ENCODE measurements around the gene RYR1.

Gene RYR1

GRCh38 chr19:38458991-38459390 is 25.5 kb downstream of the RYR1 start:
- H3K56ac ChIP-seq (ENCODE audit: low read length), result no peak overlapping the region
- WGBS (ENCODE audit: extremely low coverage, insufficient coverage, low lambda C conversion rate), result no CpG with 5 or more reads among the region's 13 CpGs
- no peaks in the 10 kb centered on the region for H3K79me2 ChIP-seq (ENCODE audit: control insufficient read depth, insufficient read depth, low read length)
- no peak overlapping the region for H2BK5ac ChIP-seq (ENCODE audit: low read length)
- no peaks in the 10 kb centered on the region for H3K4me1 ChIP-seq (ENCODE audit: control insufficient read depth, low read depth, low read length)
- no peaks in the 10 kb centered on the region for H3K79me1 ChIP-seq (ENCODE audit: low read length)
- H4K8ac ChIP-seq (ENCODE audit: low read depth, low read length), result no peak overlapping the region
- no peak overlapping the region for H4K5ac ChIP-seq (ENCODE audit: low read length)
- H3K27ac ChIP-seq (ENCODE audit: low read depth, low read length), result no peak overlapping the region
- no peak overlapping the region for H2BK15ac ChIP-seq (replicated peaks; ENCODE audit: low read depth)
- no peak overlapping the region for H2BK120ac ChIP-seq (ENCODE audit: low read depth, low read length)
- H3K18ac ChIP-seq (ENCODE audit: low read length), result no peak overlapping the region
- no peak overlapping the region for H3K4me3 ChIP-seq (ENCODE audit: low read length)
- H3K23ac ChIP-seq (ENCODE audit: low read length), result no peak overlapping the region
- no peaks in the 10 kb centered on the region for H3K36me3 ChIP-seq (ENCODE audit: control insufficient read depth, insufficient read depth, low read length)
- no peak overlapping the region for H3K4me2 ChIP-seq (ENCODE audit: low read length)
- H3K27me3 ChIP-seq (ENCODE audit: insufficient read depth, low read length, poor library complexity), result no peaks in the 10 kb centered on the region
- H3K4ac ChIP-seq (ENCODE audit: low read depth, low read length), result no peak overlapping the region
- H3K9ac ChIP-seq (ENCODE audit: low read length), result no peak overlapping the region
- DNase-seq, result no peak
- H2AK5ac ChIP-seq (ENCODE audit: low read length), result no peak overlapping the region

DNA sequence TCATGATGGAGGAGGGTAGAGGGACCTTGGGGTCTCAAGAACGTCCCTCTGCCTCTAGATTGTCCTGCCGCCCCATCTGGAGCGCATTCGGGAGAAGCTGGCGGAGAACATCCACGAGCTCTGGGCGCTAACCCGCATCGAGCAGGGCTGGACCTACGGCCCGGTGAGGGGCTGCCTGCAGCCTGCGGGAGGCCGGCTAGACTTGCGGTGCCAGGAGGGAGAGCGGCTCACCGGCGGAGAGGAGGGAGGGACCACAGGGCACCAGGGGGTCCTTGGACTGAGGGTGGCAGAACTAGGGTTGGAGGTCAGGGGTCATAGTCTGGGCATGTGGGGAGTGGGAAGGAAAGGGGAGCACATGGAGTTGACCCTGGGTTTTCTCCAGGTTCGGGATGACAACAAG is 29.9 kb downstream of the RYR1 start:
- Histone ChIP-seq H3K4me2 (ENCODE audit: low read length) (no peak overlapping the region), H2BK120ac (ENCODE audit: low read depth, low read length) (no peak overlapping the region), H4K5ac (ENCODE audit: low read length) (no peak overlapping the region), H3K79me2 (ENCODE audit: control insufficient read depth, insufficient read depth, low read length) (no peaks in the 10 kb centered on the region), H3K79me1 (ENCODE audit: low read length) (no peaks in the 10 kb centered on the region), H4K8ac (ENCODE audit: low read depth, low read length) (no peak overlapping the region), H2BK15ac (replicated peaks; ENCODE audit: low read depth) (no peak overlapping the region), H3K36me3 (ENCODE audit: control insufficient read depth, insufficient read depth, low read length) (no peaks in the 10 kb centered on the region), H3K9ac (ENCODE audit: low read length) (no peak overlapping the region), H2AK5ac (ENCODE audit: low read length) (no peak overlapping the region), H3K27ac (ENCODE audit: low read depth, low read length) (no peak overlapping the region), H3K4me3 (ENCODE audit: low read length) (no peak overlapping the region), H2BK5ac (ENCODE audit: low read length) (no peak overlapping the region), H3K27me3 (ENCODE audit: insufficient read depth, low read length, poor library complexity) (no peaks in the 10 kb centered on the region), H3K4me1 (ENCODE audit: control insufficient read depth, low read depth, low read length) (no peaks in the 10 kb centered on the region), H3K23ac (ENCODE audit: low read length) (no peak overlapping the region), H3K4ac (ENCODE audit: low read depth, low read length) (no peak overlapping the region), H3K56ac (ENCODE audit: low read length) (no peak overlapping the region), H3K18ac (ENCODE audit: low read length) (no peak overlapping the region)
- WGBS (ENCODE audit: extremely low coverage, insufficient coverage, low lambda C conversion rate), result no CpG with 5 or more reads among the region's 18 CpGs
- no peak for DNase-seq

GRCh38 chr19:38464421-38465082 is 31.1 kb downstream of the RYR1 start:
- no peak overlapping the region for H2BK15ac ChIP-seq (replicated peaks; ENCODE audit: low read depth)
- H2BK120ac ChIP-seq (ENCODE audit: low read depth, low read length), result no peak overlapping the region
- H3K4me3 ChIP-seq (ENCODE audit: low read length), result no peak overlapping the region
- H3K4me2 ChIP-seq (ENCODE audit: low read length), result no peak overlapping the region
- H3K4me1 ChIP-seq (ENCODE audit: control insufficient read depth, low read depth, low read length), result no peaks in the 10 kb centered on the region
- WGBS (ENCODE audit: extremely low coverage, insufficient coverage, low lambda C conversion rate), result no CpG with 5 or more reads among the region's 15 CpGs
- no peaks in the 10 kb centered on the region for H3K36me3 ChIP-seq (ENCODE audit: control insufficient read depth, insufficient read depth, low read length)
- DNase-seq, result peak; percentile 42
- H3K4ac ChIP-seq (ENCODE audit: low read depth, low read length), result no peak overlapping the region
- H3K23ac ChIP-seq (ENCODE audit: low read length), result no peak overlapping the region
- H3K79me1 ChIP-seq (ENCODE audit: low read length), result no peaks in the 10 kb centered on the region
- H3K27ac ChIP-seq (ENCODE audit: low read depth, low read length), result no peak overlapping the region
- no peak overlapping the region for H4K8ac ChIP-seq (ENCODE audit: low read depth, low read length)
- no peak overlapping the region for H2BK5ac ChIP-seq (ENCODE audit: low read length)
- H3K27me3 ChIP-seq (ENCODE audit: insufficient read depth, low read length, poor library complexity), result no peaks in the 10 kb centered on the region
- no peak overlapping the region for H3K18ac ChIP-seq (ENCODE audit: low read length)
- H3K79me2 ChIP-seq (ENCODE audit: control insufficient read depth, insufficient read depth, low read length), result no peaks in the 10 kb centered on the region
- H4K5ac ChIP-seq (ENCODE audit: low read length), result no peak overlapping the region
- H3K56ac ChIP-seq (ENCODE audit: low read length), result no peak overlapping the region
- no peak overlapping the region for H3K9ac ChIP-seq (ENCODE audit: low read length)
- no peak overlapping the region for H2AK5ac ChIP-seq (ENCODE audit: low read length)

DNA sequence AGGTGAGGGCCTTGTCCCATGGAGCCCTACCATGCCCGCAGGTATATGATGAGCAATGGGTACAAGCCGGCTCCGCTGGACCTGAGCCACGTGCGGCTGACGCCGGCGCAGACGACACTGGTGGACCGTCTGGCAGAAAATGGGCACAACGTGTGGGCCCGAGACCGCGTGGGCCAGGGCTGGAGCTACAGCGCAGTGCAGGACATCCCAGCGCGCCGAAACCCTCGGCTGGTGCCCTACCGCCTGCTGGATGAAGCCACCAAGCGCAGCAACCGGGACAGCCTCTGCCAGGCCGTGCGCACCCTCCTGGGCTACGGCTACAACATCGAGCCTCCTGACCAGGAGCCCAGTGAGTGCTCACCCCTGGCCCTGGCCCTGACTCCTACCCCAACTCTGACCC is 32.6 kb downstream of the RYR1 start:
- H2BK15ac ChIP-seq (replicated peaks; ENCODE audit: low read depth), result no peak overlapping the region
- no peaks in the 10 kb centered on the region for H3K27me3 ChIP-seq (ENCODE audit: insufficient read depth, low read length, poor library complexity)
- H3K27ac ChIP-seq (ENCODE audit: low read depth, low read length), result no peak overlapping the region
- H2BK5ac ChIP-seq (ENCODE audit: low read length), result no peak overlapping the region
- H3K36me3 ChIP-seq (ENCODE audit: control insufficient read depth, insufficient read depth, low read length), result no peaks in the 10 kb centered on the region
- H3K4me1 ChIP-seq (ENCODE audit: control insufficient read depth, low read depth, low read length), result peaks cover 3% of the 10 kb centered on the region
- no peak overlapping the region for H3K56ac ChIP-seq (ENCODE audit: low read length)
- no peak overlapping the region for H3K18ac ChIP-seq (ENCODE audit: low read length)
- H3K4ac ChIP-seq (ENCODE audit: low read depth, low read length), result no peak overlapping the region
- H3K79me2 ChIP-seq (ENCODE audit: control insufficient read depth, insufficient read depth, low read length), result no peaks in the 10 kb centered on the region
- H3K23ac ChIP-seq (ENCODE audit: low read length), result no peak overlapping the region
- H3K4me3 ChIP-seq (ENCODE audit: low read length), result no peak overlapping the region
- H3K4me2 ChIP-seq (ENCODE audit: low read length), result no peak overlapping the region
- H3K79me1 ChIP-seq (ENCODE audit: low read length), result no peaks in the 10 kb centered on the region
- no peak overlapping the region for H4K8ac ChIP-seq (ENCODE audit: low read depth, low read length)
- DNase-seq, result no peak
- H2AK5ac ChIP-seq (ENCODE audit: low read length), result no peak overlapping the region
- H4K5ac ChIP-seq (ENCODE audit: low read length), result no peak overlapping the region
- H2BK120ac ChIP-seq (ENCODE audit: low read depth, low read length), result no peak overlapping the region
- WGBS (ENCODE audit: extremely low coverage, insufficient coverage, low lambda C conversion rate), result no CpG with 5 or more reads among the region's 26 CpGs
- H3K9ac ChIP-seq (ENCODE audit: low read length), result no peak overlapping the region

DNA sequence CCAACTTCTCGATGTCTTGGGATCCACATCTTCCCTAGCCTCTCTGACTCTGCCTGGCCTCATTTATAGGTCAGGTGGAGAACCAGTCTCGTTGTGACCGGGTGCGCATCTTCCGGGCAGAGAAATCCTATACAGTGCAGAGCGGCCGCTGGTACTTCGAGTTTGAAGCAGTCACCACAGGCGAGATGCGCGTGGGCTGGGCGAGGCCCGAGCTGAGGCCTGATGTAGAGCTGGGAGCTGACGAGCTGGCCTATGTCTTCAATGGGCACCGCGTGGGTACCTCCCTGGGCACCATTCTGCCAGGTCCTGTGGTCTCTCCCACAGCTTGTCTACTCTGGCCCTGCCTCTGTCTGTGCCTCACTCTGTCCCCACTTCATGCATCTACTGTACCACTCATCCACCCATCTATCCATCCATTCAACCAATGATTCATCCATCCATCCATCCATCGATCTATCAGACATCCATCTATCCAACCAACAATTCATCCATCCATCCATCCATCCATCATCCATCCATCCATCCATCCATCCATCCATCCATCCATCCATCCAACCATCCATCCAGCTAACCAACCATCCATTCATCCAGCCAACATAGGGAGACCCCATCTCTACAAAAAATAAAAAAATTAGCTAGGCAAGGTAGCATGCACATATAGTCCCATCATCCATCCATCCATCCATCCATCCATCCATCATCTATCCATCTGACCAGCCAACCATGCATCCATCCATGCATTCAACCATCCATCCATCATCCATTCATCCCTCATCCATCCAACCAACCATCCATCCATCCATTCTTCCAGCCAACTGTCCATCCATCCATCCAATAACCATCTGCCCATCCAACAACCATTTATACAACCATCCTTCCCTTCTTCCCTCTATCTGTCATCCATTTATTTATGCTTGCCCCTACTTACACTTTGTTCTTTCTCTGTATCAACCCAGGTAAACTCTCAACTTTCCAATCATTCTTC is 34.3 kb downstream of the RYR1 start:
- H3K56ac ChIP-seq (ENCODE audit: low read length), result no peak overlapping the region
- H3K79me2 ChIP-seq (ENCODE audit: control insufficient read depth, insufficient read depth, low read length), result no peaks in the 10 kb centered on the region

More for the DNA sequence above, 34.3 kb downstream of the RYR1 start:
- H3K27ac ChIP-seq (ENCODE audit: low read depth, low read length), result no peak overlapping the region
- H4K8ac ChIP-seq (ENCODE audit: low read depth, low read length), result no peak overlapping the region
- no peak overlapping the region for H3K18ac ChIP-seq (ENCODE audit: low read length)
- H3K9ac ChIP-seq (ENCODE audit: low read length), result no peak overlapping the region
- H4K5ac ChIP-seq (ENCODE audit: low read length), result no peak overlapping the region
- H3K36me3 ChIP-seq (ENCODE audit: control insufficient read depth, insufficient read depth, low read length), result no peaks in the 10 kb centered on the region
- no peak overlapping the region for H3K23ac ChIP-seq (ENCODE audit: low read length)
- no peak overlapping the region for H2AK5ac ChIP-seq (ENCODE audit: low read length)
- no peak overlapping the region for H2BK5ac ChIP-seq (ENCODE audit: low read length)
- H3K4me1 ChIP-seq (ENCODE audit: control insufficient read depth, low read depth, low read length), result peaks cover 3% of the 10 kb centered on the region
- H2BK15ac ChIP-seq (replicated peaks; ENCODE audit: low read depth), result no peak overlapping the region
- H3K4me3 ChIP-seq (ENCODE audit: low read length), result no peak overlapping the region
- no peak for DNase-seq
- H3K79me1 ChIP-seq (ENCODE audit: low read length), result no peaks in the 10 kb centered on the region
- no peak overlapping the region for H3K4ac ChIP-seq (ENCODE audit: low read depth, low read length)
- H3K4me2 ChIP-seq (ENCODE audit: low read length), result no peak overlapping the region
- no peaks in the 10 kb centered on the region for H3K27me3 ChIP-seq (ENCODE audit: insufficient read depth, low read length, poor library complexity)
- no peak overlapping the region for H2BK120ac ChIP-seq (ENCODE audit: low read depth, low read length)
- 100% methylated on average over 1 of the region's 17 CpGs for WGBS (ENCODE audit: extremely low coverage, insufficient coverage, low lambda C conversion rate)
